Measurements from ENCODE around the gene PGRMC2.

PGRMC2 gene

GRCh38 chr4:128287141-128287870 lies at the start of gene PGRMC2:
TSS of gene PGRMC2 (minus strand) at chr4:128287813. CDS start at chr4:128287790, 23 bp downstream.
- in situ Hi-C loops (cut with MboI; ENCODE audit: low sequenced_read_pairs): no loop called here

GRCh38 chr4:128335541-128335940 lies 47.9 kb upstream of the PGRMC2 start:
- in situ Hi-C loops (cut with MboI; ENCODE audit: low sequenced_read_pairs): no loop called here

- in situ Hi-C loops (cut with MboI; ENCODE audit: low sequenced_read_pairs): no loop called here
Measured at GRCh38 chr4:128334256-128334655, 46.6 kb upstream of the PGRMC2 start.

GRCh38 chr4:128333309-128334018 lies 45.9 kb upstream of the PGRMC2 start:
- in situ Hi-C loops (cut with MboI; ENCODE audit: low sequenced_read_pairs): no loop called here

GRCh38 chr4:128332081-128332480 lies 44.5 kb upstream of the PGRMC2 start:
- in situ Hi-C loops (cut with MboI; ENCODE audit: low sequenced_read_pairs): no loop called here

- in situ Hi-C loops (cut with MboI; ENCODE audit: low sequenced_read_pairs): no loop called here
Measured at GRCh38 chr4:128329638-128330037, 42.0 kb upstream of the PGRMC2 start.

GRCh38 chr4:128328106-128328505 lies 40.5 kb upstream of the PGRMC2 start:
- in situ Hi-C loops (cut with MboI; ENCODE audit: low sequenced_read_pairs): no loop called here

GRCh38 chr4:128323401-128323800 lies 35.8 kb upstream of the PGRMC2 start:
- in situ Hi-C loops (cut with MboI; ENCODE audit: low sequenced_read_pairs): no loop called here

GRCh38 chr4:128322986-128323385 lies 35.4 kb upstream of the PGRMC2 start:
- in situ Hi-C loops (cut with MboI; ENCODE audit: low sequenced_read_pairs): no loop called here

GRCh38 chr4:128322311-128322710 lies 34.7 kb upstream of the PGRMC2 start:
- in situ Hi-C loops (cut with MboI; ENCODE audit: low sequenced_read_pairs): no loop called here

GRCh38 chr4:128320656-128321055 lies 33.0 kb upstream of the PGRMC2 start:
- in situ Hi-C loops (cut with MboI; ENCODE audit: low sequenced_read_pairs): no loop called here

- in situ Hi-C loops (cut with MboI; ENCODE audit: low sequenced_read_pairs): no loop called here
Measured at GRCh38 chr4:128315756-128316520, 28.3 kb upstream of the PGRMC2 start.

- in situ Hi-C loops (cut with MboI; ENCODE audit: low sequenced_read_pairs): no loop called here
Measured at GRCh38 chr4:128311659-128312403, 24.2 kb upstream of the PGRMC2 start.

GRCh38 chr4:128310266-128310697 lies 22.7 kb upstream of the PGRMC2 start:
- in situ Hi-C loops (cut with MboI; ENCODE audit: low sequenced_read_pairs): no loop called here

- in situ Hi-C loops (cut with MboI; ENCODE audit: low sequenced_read_pairs): no loop called here
Measured at GRCh38 chr4:128309585-128309984, 22.0 kb upstream of the PGRMC2 start.

GRCh38 chr4:128308986-128309385 lies 21.4 kb upstream of the PGRMC2 start:
- in situ Hi-C loops (cut with MboI; ENCODE audit: low sequenced_read_pairs): no loop called here

- in situ Hi-C loops (cut with MboI; ENCODE audit: low sequenced_read_pairs): no loop called here
Measured at GRCh38 chr4:128307123-128307571, 19.5 kb upstream of the PGRMC2 start.

- in situ Hi-C loops (cut with MboI; ENCODE audit: low sequenced_read_pairs): no loop called here
Measured at GRCh38 chr4:128305942-128306341, 18.3 kb upstream of the PGRMC2 start.

GRCh38 chr4:128303986-128304385 lies 16.4 kb upstream of the PGRMC2 start:
- in situ Hi-C loops (cut with MboI; ENCODE audit: low sequenced_read_pairs): no loop called here

- in situ Hi-C loops (cut with MboI; ENCODE audit: low sequenced_read_pairs): no loop called here
Measured at GRCh38 chr4:128303405-128303785, 15.8 kb upstream of the PGRMC2 start.

GRCh38 chr4:128301979-128302378 lies 14.4 kb upstream of the PGRMC2 start:
- in situ Hi-C loops (cut with MboI; ENCODE audit: low sequenced_read_pairs): no loop called here

Data from HL-60/S4 treated with phorbol 12-myristate 13-acetate at 8.2 ng/mL for 4 days and 3 days (cell line).